ENCODE results near the gene CABP5.

Gene CABP5

DNA sequence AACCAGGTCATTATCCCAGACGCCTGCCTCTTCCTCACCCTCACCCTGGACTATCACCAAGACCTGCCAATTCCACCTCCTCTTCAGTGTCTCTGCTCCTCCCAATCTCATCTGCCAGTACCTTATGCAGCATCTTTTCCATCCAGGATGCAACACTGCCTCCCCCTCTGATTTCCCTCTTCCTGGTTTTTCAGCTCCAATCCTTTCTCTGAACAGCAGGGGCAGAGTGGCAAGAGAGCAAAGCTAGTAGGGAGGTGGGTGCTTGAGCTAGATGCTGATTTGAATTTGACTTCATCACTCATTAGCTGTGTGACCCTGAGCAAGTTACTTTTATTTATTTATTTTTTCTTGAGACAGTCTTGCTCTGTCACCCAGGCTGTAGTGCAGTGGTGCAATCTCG, 25.6 kb upstream of the CABP5 start:
- DNase-seq (ENCODE audit: low spot score): no peak
- TF ChIP-seq, protein P1, sequence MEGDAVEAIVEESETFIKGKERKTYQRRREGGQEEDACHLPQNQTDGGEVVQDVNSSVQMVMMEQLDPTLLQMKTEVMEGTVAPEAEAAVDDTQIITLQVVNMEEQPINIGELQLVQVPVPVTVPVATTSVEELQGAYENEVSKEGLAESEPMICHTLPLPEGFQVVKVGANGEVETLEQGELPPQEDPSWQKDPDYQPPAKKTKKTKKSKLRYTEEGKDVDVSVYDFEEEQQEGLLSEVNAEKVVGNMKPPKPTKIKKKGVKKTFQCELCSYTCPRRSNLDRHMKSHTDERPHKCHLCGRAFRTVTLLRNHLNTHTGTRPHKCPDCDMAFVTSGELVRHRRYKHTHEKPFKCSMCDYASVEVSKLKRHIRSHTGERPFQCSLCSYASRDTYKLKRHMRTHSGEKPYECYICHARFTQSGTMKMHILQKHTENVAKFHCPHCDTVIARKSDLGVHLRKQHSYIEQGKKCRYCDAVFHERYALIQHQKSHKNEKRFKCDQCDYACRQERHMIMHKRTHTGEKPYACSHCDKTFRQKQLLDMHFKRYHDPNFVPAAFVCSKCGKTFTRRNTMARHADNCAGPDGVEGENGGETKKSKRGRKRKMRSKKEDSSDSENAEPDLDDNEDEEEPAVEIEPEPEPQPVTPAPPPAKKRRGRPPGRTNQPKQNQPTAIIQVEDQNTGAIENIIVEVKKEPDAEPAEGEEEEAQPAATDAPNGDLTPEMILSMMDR (IDR thresholded peaks at IDR 0.05; ENCODE audit: extremely low read depth, missing control alignments): no peak

DNA sequence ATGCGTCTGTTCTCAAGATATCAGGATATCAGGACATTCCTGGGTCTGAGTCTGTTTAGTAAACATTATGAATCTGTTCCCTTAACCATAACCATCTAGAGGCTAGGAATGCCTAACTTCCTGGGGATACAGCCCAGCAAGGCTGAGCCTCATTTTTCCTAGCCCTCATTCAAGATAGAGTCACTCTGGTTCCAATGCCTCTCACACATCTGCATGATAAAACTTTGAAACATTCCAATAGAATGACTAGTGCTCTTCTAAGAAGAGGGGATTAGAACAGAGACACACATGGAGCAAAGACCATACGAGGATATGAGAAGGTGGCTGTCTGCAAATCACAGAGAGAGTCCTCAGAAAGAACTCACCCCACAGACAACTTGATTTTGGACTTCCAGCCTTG, 20.6 kb upstream of the CABP5 start:
- TF ChIP-seq, protein P1 (IDR thresholded peaks at IDR 0.05; ENCODE audit: extremely low read depth, missing control alignments): no peak
- DNase-seq (ENCODE audit: low spot score): no peak

DNA sequence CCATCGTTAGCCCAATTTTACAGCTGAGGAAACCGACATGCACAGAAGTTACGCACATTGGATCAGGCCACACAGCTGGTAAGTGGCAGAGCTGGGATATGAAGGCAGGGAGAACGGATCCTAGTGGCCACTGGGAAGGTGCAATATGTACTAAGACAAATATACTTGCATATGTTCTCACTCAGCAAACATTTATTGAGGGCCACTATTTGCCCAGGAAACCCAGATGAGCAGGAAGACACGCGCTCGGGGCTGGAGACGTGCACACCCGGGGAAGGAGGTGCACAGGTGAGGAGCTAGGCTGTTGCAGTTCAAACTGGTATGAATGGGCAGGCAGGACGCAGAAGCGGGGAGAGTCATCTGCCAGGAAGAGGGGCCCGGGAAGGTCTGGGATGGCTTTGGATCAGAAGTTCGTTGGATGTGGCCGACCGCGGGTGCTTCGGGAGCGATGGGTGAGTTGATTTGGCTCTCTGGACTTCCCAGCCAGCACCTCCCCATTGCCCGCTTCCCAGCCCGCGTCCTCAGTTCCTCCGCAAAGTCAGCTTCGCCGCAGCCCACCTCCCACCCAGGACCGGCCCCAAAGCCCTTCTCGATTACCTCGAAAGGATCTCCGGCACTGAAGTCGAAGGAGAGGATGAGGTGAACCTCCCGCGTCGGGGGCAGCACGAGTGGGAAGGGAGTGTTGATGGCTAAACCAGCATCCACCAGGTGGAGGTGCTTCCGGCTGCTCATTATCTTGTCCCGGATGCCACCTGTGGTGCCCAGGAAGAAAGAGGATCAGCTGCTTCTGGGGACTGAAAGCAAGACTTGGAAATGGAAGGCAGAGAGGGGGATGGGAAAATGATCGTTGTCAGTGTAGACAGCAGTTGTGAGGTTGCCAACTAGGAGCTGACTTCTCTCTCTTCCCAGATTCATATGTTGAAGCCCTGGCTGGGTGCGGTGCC, 17.8 kb upstream of the CABP5 start:
- TF ChIP-seq, protein P1 (IDR thresholded peaks at IDR 0.05; ENCODE audit: extremely low read depth, missing control alignments): no peak
- no peak for DNase-seq (ENCODE audit: low spot score)

DNA sequence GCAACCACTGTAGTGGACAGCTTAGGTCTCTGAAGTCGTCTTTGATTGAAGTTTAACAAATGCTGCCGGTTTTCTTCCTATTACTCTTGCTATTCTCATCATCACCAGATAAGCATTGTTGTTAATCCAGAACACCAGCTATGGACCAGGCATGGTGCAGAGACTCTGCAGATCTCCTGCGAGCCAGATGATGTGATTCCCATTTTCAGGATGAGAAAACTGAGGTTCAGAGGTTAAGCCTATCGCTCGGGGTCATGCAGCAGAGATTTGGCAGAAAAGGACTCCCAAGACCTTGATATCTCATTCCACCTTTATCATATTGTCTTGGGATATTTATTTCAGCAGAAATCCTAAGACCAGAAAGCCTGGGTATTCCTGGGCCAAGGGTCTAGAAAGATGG, 16.5 kb upstream of the CABP5 start:
- TF ChIP-seq, protein P1 (IDR thresholded peaks at IDR 0.05; ENCODE audit: extremely low read depth, missing control alignments): no peak

DNA sequence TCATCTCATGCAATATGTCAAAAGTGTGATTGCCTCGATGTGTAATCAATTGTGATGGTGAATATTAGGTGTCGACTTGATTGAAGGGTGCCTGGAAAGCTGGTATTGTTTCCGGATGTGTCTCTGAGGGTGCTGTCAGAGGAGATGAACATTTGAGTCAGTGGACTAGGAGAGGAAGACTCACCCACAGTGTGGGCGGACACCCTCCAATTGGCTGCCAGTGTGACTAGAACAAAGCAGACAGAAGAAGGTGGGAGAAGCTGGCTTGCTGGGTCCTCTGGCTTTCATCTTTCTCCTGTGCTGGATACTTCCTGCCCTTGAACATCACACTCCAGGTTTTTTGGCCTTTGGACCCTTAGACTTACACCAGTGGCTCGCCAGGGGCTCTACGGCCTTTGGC, 15.5 kb upstream of the CABP5 start:
- no peak for DNase-seq (ENCODE audit: low spot score)
- TF ChIP-seq, protein P1 (IDR thresholded peaks at IDR 0.05; ENCODE audit: extremely low read depth, missing control alignments): no peak

More for the DNA sequence above, 16.5 kb upstream of the CABP5 start:
- no peak for DNase-seq (ENCODE audit: low spot score)

DNA sequence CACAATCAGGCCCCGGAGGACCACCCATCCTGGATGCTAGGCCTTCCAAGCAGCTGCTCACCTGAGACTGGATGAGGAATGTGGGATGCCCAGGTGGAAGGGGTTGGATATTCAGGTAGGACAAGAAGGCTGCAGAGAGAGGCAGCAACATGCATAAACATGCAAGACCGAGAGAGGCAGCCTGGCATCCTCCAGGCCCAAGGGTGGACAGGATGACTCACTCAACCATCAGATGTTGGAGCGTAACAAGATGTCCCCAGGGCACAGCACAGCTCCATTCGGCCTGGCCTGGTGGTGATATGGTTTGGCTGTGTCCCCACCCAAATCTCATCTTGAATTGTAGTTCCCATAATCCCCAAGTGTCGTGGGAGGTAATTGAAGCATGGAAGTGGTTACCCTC, 10.0 kb upstream of the CABP5 start:
- TF ChIP-seq, protein P1 (IDR thresholded peaks at IDR 0.05; ENCODE audit: extremely low read depth, missing control alignments): no peak
- no peak for DNase-seq (ENCODE audit: low spot score)

DNA sequence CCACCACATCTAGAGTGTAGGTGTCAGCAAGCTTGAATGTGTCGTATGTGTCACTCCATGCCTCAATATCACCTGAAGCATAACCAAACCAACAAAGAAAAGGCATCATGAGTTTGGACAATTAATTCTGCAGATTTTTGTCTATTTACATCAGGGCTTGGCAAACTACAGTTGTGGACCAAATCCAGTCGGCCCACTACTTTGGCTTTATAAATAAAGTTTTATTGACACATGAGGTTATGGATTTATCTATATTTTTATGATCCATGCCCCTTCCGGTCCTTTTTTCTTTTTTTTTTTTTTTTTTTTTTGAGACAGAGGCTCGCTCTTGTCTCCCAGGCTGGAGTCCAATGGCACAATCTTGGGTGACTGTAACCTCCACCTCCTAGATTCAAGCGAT, 9.2 kb upstream of the CABP5 start:
- TF ChIP-seq, protein P1 (IDR thresholded peaks at IDR 0.05; ENCODE audit: extremely low read depth, missing control alignments): no peak
- no peak for DNase-seq (ENCODE audit: low spot score)

Data from GM20000 (cell line).